HepG2 (cell line): ENCODE measurements around the gene TTC16. TPM values are rescaled to one million over a fixed set of nuclear protein-coding genes. Genes with fewer than 3 reads are reported as not detected.

ENCODE experiments used
- ATAC-seq: fragments of 200-7000 bp; cut with Tn5 transposase; 3 replicates; pipeline ENCODE4 v1.9.1; 2020; ENCODE audit warnings: mild to moderate bottlenecking, moderate library complexity
- BruUV-seq: library from RNA; stranded (reverse); fragments of 400-500 nt; replicated peaks from 2 replicates; lab custom pipeline; 2021; lab: Mats Ljungman, UMichigan
- CTCF ChIA-PET: fragments of 300-600 bp; formaldehyde crosslinking; extraction: SDS; loops from one replicate; lab custom pipeline; 2021; ENCODE audit warnings: low total read pairs, inconsistent platforms, low intra/inter-chr PET ratio; lab: Yijun Ruan, JAX
- POLR2A ChIA-PET: fragments of 350-600 bp; sonication (Branson Sonifier 250); formaldehyde crosslinking; loops from one replicate; lab custom pipeline; 2020; ENCODE audit warnings: antibody characterized with exemption, inconsistent platforms; lab: Yijun Ruan, JAX
- DNase-seq: peaks from one replicate; pipeline ENCODE4 v3.0.0-alpha.2; 2015; ENCODE audit warnings: low spot score
- FAIRE-seq: peaks from 3 replicates; lab custom pipeline; 2011; peaks lifted over from hg19 to GRCh38; lab: Jason Lieb, UNC
- H2AFZ ChIP-seq: one replicate; pipeline ENCODE4 v1.6.1; 2011; ENCODE audit warnings: low read length, inconsistent platforms
- H3K27ac ChIP-seq: fragments of 300-600 bp; 3 replicates; pipeline ENCODE4 v1.8.0; 2011; ENCODE audit warnings: mixed run types, mild to moderate bottlenecking, mixed read lengths, low read length, inconsistent platforms; ENCODE audit not compliant: insufficient read depth; ENCODE audit errors: extremely low read length
- H3K27me3 ChIP-seq, 2 experiments: fragments of 200-600 bp in 1 of 2; 2 replicates in 1 of 2; 3 replicates in 1 of 2; pipeline versions ENCODE4 v1.6.0 to v1.8.0; 2011; ENCODE audit warnings: low read length in 2 of 2, mild to moderate bottlenecking in 2 of 2, moderate library complexity in 2 of 2, inconsistent platforms in 1 of 2; ENCODE audit not compliant: insufficient read depth in 2 of 2, control insufficient read depth in 1 of 2
- H3K36me3 ChIP-seq, 2 experiments: fragments of 200-600 bp in 1 of 2; replicated peaks in 1 of 2; 2 replicates in 1 of 2; 3 replicates in 1 of 2; pipeline versions ENCODE4 v1.5.1 to v1.8.0; 2011; ENCODE audit warnings: low read length in 2 of 2, inconsistent platforms in 1 of 2; ENCODE audit not compliant: insufficient read depth in 2 of 2, control insufficient read depth in 1 of 2
- H3K4me1 ChIP-seq: 2 replicates; pipeline ENCODE4 v1.5.1; 2012; ENCODE audit warnings: low read length, inconsistent platforms; ENCODE audit not compliant: insufficient read depth
- H3K4me2 ChIP-seq: 2 replicates; pipeline ENCODE4 v1.6.0; 2011; ENCODE audit warnings: low read depth, low read length, inconsistent platforms
- H3K4me3 ChIP-seq, 3 experiments: fragments of 200-600 bp in 1 of 3; sonication (generic), shearing (Covaris generic) in 1 of 3; replicated peaks in 1 of 3; 2 replicates each; pipeline ENCODE4 v1.5.1; 2011 to 2016; ENCODE audit warnings: low read length in 3 of 3, inconsistent platforms in 2 of 3, low read depth in 2 of 3, mild to moderate bottlenecking in 2 of 3, control low read depth in 1 of 3, mixed read lengths in 1 of 3; ENCODE audit not compliant: insufficient read depth in 1 of 3
- H3K79me2 ChIP-seq: one replicate; pipeline ENCODE4 v1.6.1; 2011; ENCODE audit warnings: low read length, inconsistent platforms; ENCODE audit not compliant: insufficient read depth
- H3K9ac ChIP-seq: 2 replicates; pipeline ENCODE4 v1.6.0; 2011; ENCODE audit warnings: mild to moderate bottlenecking, low read depth, low read length, inconsistent platforms; ENCODE audit not compliant: insufficient read depth
- H3K9me3 ChIP-seq: 2 replicates; pipeline ENCODE4 v1.5.1; 2012; ENCODE audit warnings: mild to moderate bottlenecking, low read length
- H4K20me1 ChIP-seq: 2 replicates; pipeline ENCODE4 v1.6.0; 2011; ENCODE audit warnings: inconsistent platforms, mild to moderate bottlenecking, low read length, moderate library complexity; ENCODE audit not compliant: insufficient read depth
- ARNT2 ChIP-seq: sonication (generic); formaldehyde crosslinking; IDR thresholded peaks from 2 replicates; pipeline ENCODE4 v1.8.0; 2022; ENCODE audit warnings: mild to moderate bottlenecking, low read depth, missing genetic modification reagents, moderate library complexity
- FOXA3 ChIP-seq: IDR thresholded peaks from 2 replicates; pipeline ENCODE4 v1.6.1; 2016; ENCODE audit warnings: missing genetic modification reagents, missing compliant biosample characterization
- MED8 ChIP-seq: sonication (generic); formaldehyde crosslinking; IDR thresholded peaks from 2 replicates; pipeline ENCODE4 v1.8.1; 2023; ENCODE audit warnings: mild to moderate bottlenecking, missing genetic modification reagents; ENCODE audit not compliant: insufficient replicate concordance
- NBN ChIP-seq: fragments of 450-650 bp; conservative IDR thresholded peaks from 2 replicates; pipeline ENCODE4 v1.6.1; 2017
- RARA ChIP-seq: IDR thresholded peaks from 2 replicates; pipeline ENCODE4 v1.6.1; 2016; ENCODE audit warnings: missing genetic modification reagents, missing compliant biosample characterization
- TGIF2 ChIP-seq: IDR thresholded peaks from 2 replicates; pipeline ENCODE4 v1.6.1; 2016; ENCODE audit warnings: control low read depth, missing compliant biosample characterization
- ZC3H13 ChIP-seq: sonication (generic); formaldehyde crosslinking; IDR thresholded peaks from 2 replicates; pipeline ENCODE4 v1.8.1; 2023; ENCODE audit warnings: mild to moderate bottlenecking, missing genetic modification reagents, moderate library complexity
- ZNF337 ChIP-seq: sonication (generic); formaldehyde crosslinking; IDR thresholded peaks from 2 replicates; pipeline ENCODE4 v1.5.1; 2020; ENCODE audit warnings: missing genetic modification reagents, low read depth, mild to moderate bottlenecking, borderline replicate concordance
- ZNF678 ChIP-seq: sonication (generic); formaldehyde crosslinking; IDR thresholded peaks from 2 replicates; pipeline ENCODE4 v1.4.0; 2020; ENCODE audit warnings: mild to moderate bottlenecking, missing genetic modification reagents
- ZNF709 ChIP-seq: sonication (generic); formaldehyde crosslinking; IDR thresholded peaks from 2 replicates; pipeline ENCODE4 v1.5.0; 2020; ENCODE audit warnings: mild to moderate bottlenecking, missing genetic modification reagents
- ZNF749 ChIP-seq: sonication (generic); formaldehyde crosslinking; IDR thresholded peaks from 2 replicates; pipeline ENCODE4 v1.8.0; 2022; ENCODE audit warnings: mild to moderate bottlenecking, missing genetic modification reagents, moderate library complexity, borderline replicate concordance
- WGBS: methylation state at CpG from one replicate; pipeline ENCODE4 v1.1.6; 2017; ENCODE audit warnings: low lambda C conversion rate; 5-methylcytosine and 5-hydroxymethylcytosine counted together
- in situ Hi-C: cut with HindIII; loops from 2 replicates; pipeline ENCODE4 v1.10.0; 2017; ENCODE audit warnings: low pct_unique_long_range_greater_than_20kb; ENCODE audit not compliant: extremely low pct_ligation_motif_present
- intact Hi-C: fragments of 100-400 bp; cut with micrococcal nuclease; formaldehyde crosslinking; loops from one replicate; pipeline ENCODE4 v1.10.0; 2022; ENCODE audit not compliant: unreplicated experiment
- polyA plus RNA-seq, 8 experiments: library from polyadenylated mRNA; depleted of rRNA in 3 of 8; stranded (reverse) in 7 of 8; unstranded in 1 of 8; fragments of >200 nt; fragmentation: Illumina TruSeq in 4 of 8; extraction: Trizol in 4 of 8; gene quantifications; 2 replicates each; pipeline versions ENCODE4 v1.2.1 to v1.2.3, GENCODE V29; 2011 to 2016; ENCODE audit warnings: low read depth in 4 of 8, missing spikeins in 1 of 8, mixed read lengths in 1 of 8; ENCODE audit not compliant: insufficient read depth in 1 of 8
- total RNA-seq, 5 experiments: library from RNA; depleted of rRNA; stranded (reverse); fragments of >200 nt; fragmentation: Illumina TruSeq; extraction: Trizol; gene quantifications; 2 replicates each; pipeline ENCODE4 v1.2.3, GENCODE V29; 2016; ENCODE audit warnings: low read depth in 1 of 5
- TF ChIP-seq, protein P1 (sequence below): sonication (generic); formaldehyde crosslinking; IDR thresholded peaks from 2 replicates; pipeline ENCODE4 v1.4.0; 2020; ENCODE audit warnings: missing genetic modification reagents
- TF ChIP-seq, protein P2 (sequence below): sonication (generic); formaldehyde crosslinking; IDR thresholded peaks from 2 replicates; pipeline ENCODE4 v1.5.0; 2020; ENCODE audit warnings: mild to moderate bottlenecking, missing genetic modification reagents
- TF ChIP-seq, protein P3 (sequence below): sonication (generic); formaldehyde crosslinking; IDR thresholded peaks from 2 replicates; pipeline ENCODE4 v1.8.1; 2022; ENCODE audit warnings: mild to moderate bottlenecking, missing genetic modification reagents

TTC16 gene
- total and polyA plus RNA-seq, 2 of the 13 experiments (the other 11 are each of a cell fraction or from before 2014, with no cell fraction given): not detected

DNA sequence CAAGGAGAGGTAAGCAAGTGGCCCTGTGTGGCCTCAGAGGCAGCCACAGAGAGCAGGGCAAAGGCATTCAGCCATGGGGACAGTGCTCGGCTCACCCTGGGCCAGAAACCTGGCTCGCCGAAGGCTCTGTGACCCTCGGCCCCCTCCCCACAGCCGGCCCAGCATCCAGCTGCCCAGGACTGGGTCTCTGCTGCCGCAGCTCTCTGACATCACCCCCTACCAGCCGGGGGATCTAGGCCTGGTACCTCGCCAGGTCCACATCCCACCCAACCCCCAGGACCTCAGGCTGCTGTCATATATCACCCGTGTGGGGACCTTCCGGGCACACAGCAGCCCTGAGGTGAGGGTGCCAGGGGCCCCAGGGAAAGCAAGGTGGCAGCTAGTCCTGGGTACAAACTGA is 3.0 kb upstream of the TTC16 start:
- no peaks in the 10 kb centered on the region for H3K79me2 ChIP-seq
- in situ Hi-C loops (no loop called here), intact Hi-C loops (no loop called here)
- WGBS: 100% methylated on average over 2 of the region's 10 CpGs
- CTCF ChIA-PET: no interaction called here
- no peaks in the 10 kb centered on the region for H3K9me3 ChIP-seq
- no peak for FAIRE-seq
- H3K4me1 ChIP-seq: peaks cover 40% of the 10 kb centered on the region
- H4K20me1 ChIP-seq: no peaks in the 10 kb centered on the region; the same call in 1 of the 2 replicates
- POLR2A ChIA-PET: interaction anchor here (0.5 kb wide), 1 partner anchor 35 kb away, joined by 3 read pairs; no protein-coding TSS in a partner anchor
- H3K4me2 ChIP-seq: no peak overlapping the region
- peaks cover 0 to 6% of the 10 kb centered on the region in 2 experiments; a peak in 2 of 5 replicates for H3K27me3 ChIP-seq
- H2AFZ ChIP-seq: no peak overlapping the region
- no peaks in the 10 kb centered on the region for H3K36me3 ChIP-seq
- no peak overlapping the region for H3K9ac ChIP-seq
- TF ChIP-seq ZNF337 (CRISPR knock-in tag) (no peak), RARA (CRISPR knock-in tag) (no peak), MED8 (no peak), TGIF2 (no peak), NBN (no peak), FOXA3 (CRISPR knock-in tag) (no peak), ZC3H13 (CRISPR knock-in tag) (no peak), ZNF678 (CRISPR knock-in tag) (no peak), ZNF749 (CRISPR knock-in tag) (no peak), ARNT2 (no peak), ZNF709 (CRISPR knock-in tag) (no peak)
- TF ChIP-seq, protein P1, sequence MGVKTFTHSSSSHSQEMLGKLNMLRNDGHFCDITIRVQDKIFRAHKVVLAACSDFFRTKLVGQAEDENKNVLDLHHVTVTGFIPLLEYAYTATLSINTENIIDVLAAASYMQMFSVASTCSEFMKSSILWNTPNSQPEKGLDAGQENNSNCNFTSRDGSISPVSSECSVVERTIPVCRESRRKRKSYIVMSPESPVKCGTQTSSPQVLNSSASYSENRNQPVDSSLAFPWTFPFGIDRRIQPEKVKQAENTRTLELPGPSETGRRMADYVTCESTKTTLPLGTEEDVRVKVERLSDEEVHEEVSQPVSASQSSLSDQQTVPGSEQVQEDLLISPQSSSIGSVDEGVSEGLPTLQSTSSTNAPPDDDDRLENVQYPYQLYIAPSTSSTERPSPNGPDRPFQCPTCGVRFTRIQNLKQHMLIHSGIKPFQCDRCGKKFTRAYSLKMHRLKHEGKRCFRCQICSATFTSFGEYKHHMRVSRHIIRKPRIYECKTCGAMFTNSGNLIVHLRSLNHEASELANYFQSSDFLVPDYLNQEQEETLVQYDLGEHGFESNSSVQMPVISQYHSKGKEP (CRISPR knock-in tag): no peak
- TF ChIP-seq, protein P2, sequence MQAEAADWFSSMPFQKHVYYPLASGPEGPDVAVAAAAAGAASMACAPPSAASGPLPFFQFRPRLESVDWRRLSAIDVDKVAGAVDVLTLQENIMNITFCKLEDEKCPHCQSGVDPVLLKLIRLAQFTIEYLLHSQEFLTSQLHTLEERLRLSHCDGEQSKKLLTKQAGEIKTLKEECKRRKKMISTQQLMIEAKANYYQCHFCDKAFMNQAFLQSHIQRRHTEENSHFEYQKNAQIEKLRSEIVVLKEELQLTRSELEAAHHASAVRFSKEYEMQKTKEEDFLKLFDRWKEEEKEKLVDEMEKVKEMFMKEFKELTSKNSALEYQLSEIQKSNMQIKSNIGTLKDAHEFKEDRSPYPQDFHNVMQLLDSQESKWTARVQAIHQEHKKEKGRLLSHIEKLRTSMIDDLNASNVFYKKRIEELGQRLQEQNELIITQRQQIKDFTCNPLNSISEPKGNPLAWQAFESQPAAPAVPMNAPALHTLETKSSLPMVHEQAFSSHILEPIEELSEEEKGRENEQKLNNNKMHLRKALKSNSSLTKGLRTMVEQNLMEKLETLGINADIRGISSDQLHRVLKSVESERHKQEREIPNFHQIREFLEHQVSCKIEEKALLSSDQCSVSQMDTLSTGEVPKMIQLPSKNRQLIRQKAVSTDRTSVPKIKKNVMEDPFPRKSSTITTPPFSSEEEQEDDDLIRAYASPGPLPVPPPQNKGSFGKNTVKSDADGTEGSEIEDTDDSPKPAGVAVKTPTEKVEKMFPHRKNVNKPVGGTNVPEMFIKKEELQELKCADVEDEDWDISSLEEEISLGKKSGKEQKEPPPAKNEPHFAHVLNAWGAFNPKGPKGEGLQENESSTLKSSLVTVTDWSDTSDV (CRISPR knock-in tag): no peak
- TF ChIP-seq, protein P3, sequence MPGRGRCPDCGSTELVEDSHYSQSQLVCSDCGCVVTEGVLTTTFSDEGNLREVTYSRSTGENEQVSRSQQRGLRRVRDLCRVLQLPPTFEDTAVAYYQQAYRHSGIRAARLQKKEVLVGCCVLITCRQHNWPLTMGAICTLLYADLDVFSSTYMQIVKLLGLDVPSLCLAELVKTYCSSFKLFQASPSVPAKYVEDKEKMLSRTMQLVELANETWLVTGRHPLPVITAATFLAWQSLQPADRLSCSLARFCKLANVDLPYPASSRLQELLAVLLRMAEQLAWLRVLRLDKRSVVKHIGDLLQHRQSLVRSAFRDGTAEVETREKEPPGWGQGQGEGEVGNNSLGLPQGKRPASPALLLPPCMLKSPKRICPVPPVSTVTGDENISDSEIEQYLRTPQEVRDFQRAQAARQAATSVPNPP: no peak
- ATAC-seq: no peak
- DNase-seq: no peak
- no TSS peak for BruUV-seq
- no peak overlapping the region for H3K4me3 ChIP-seq
- no peak overlapping the region for H3K27ac ChIP-seq
